GM10266 (cell line): Measurements from ENCODE around the gene HGS.
"Not testable (repeated sequence)": the region's sequence is repeated elsewhere in the genome, so short reads cannot be mapped to it uniquely, and the experiment has no call there.

Experiments used
- DNase-seq: peaks from one replicate; pipeline ENCODE4 v3.0.0; 2012; ENCODE audit errors: extremely low spot score
- TF ChIP-seq, protein P1 (sequence below): IDR thresholded peaks from 2 replicates; pipeline ENCODE4 v1.5.1; 2012; ENCODE audit warnings: mild to moderate bottlenecking, low read depth; ENCODE audit not compliant: control insufficient read depth, insufficient read depth; ENCODE audit errors: missing control alignments

HGS gene

DNA sequence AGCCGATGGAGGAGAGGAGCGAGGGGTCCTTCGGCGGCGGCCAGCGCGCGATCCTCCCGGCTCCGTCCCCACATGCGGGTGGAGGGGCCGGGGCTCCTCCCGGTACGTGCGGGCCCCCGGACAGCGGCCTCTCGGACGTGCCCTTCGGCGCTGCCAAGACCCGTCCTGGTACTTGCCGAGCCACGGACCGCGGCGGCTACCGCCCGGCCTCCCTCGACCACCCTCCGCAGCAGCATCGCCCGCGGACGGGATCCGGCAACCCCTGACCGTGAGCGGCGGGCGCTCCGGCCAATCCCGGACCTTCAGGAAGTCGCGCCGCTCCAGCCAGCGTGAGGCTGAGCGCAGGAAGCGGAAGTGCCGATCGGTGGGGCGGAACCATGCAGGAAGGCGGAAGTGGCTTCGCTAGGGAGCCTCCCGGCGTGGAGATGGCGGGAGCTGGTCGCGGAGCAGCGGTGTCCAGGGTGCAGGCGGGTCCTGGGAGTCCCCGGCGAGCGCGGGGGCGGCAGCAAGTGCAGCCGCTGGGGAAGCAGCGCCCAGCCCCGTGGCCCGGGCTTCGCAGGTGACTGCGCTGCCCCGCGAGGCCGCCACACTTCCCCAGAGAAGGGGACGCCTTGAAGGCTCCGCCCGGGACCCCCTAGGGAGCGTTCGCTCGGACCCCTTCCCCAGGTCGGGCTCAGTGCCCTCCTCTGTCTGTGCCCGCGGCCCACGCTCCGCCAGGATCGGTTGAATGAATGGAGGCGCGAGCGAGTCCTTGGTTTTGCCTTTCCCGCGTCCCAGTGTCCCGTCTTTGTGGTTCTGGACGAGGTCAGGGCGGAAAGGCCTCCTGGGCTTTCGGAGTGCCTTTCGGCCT lies 17.2 kb upstream of the HGS start, which contains the start of the genes CCDC137 and OXLD1:
Gene CCDC137 (plus strand): TSS at position 396 of the 850 bp plus-strand sequence. CDS start 30 bp downstream, at position 426.
Gene OXLD1 (minus strand): TSS at position 264 of the 850 bp plus-strand sequence. CDS start 28 bp downstream, at position 236.
- DNase-seq: peak; percentile 98
- TF ChIP-seq, protein P1, sequence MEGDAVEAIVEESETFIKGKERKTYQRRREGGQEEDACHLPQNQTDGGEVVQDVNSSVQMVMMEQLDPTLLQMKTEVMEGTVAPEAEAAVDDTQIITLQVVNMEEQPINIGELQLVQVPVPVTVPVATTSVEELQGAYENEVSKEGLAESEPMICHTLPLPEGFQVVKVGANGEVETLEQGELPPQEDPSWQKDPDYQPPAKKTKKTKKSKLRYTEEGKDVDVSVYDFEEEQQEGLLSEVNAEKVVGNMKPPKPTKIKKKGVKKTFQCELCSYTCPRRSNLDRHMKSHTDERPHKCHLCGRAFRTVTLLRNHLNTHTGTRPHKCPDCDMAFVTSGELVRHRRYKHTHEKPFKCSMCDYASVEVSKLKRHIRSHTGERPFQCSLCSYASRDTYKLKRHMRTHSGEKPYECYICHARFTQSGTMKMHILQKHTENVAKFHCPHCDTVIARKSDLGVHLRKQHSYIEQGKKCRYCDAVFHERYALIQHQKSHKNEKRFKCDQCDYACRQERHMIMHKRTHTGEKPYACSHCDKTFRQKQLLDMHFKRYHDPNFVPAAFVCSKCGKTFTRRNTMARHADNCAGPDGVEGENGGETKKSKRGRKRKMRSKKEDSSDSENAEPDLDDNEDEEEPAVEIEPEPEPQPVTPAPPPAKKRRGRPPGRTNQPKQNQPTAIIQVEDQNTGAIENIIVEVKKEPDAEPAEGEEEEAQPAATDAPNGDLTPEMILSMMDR: no peak

DNA sequence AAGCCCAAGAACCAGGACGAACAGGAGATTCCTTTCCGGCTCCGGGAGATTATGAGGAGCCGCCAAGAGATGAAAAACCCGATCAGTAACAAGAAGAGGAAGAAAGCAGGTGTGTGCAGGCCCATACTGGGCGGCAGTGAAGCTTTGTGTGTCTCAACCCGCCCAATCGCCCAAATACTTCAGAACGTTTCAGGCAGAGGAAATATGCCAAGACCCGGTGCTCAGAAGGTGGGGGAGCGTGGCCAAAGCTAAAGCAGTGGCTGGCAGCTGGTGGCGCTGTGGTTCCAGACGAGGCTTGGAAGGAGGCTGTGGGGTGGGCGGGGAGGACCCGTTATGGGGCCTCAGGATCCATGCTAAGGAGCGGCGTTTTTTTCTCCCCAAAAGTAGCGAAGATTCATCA lies 16.1 kb upstream of the HGS start:
- no peak for DNase-seq
- TF ChIP-seq, protein P1: no peak

DNA sequence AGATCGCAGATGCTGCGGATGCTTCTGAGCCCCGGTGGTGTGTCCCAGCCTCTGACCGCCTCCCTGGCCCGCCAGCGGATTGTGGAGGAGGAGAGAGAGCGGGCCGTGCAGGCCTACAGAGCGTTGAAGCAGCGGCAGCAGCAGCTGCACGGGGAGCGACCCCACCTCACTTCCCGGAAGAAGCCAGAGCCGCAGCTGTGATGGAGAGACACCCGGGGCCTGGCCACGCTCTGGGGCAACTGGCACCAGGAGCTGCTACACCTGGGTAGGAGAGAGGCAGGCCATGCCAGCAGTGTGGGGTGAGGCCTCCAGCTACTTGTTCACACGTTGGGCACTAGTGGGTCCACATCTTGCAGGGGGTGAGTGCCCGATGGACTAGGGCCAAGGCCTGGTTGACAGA lies 11.3 kb upstream of the HGS start:
- TF ChIP-seq, protein P1: no peak
- no peak for DNase-seq

- TF ChIP-seq, protein P1: no peak
- DNase-seq: no peak
Measured at GRCh38 chr17:81672954-81673353, 10.9 kb upstream of the HGS start.

DNA sequence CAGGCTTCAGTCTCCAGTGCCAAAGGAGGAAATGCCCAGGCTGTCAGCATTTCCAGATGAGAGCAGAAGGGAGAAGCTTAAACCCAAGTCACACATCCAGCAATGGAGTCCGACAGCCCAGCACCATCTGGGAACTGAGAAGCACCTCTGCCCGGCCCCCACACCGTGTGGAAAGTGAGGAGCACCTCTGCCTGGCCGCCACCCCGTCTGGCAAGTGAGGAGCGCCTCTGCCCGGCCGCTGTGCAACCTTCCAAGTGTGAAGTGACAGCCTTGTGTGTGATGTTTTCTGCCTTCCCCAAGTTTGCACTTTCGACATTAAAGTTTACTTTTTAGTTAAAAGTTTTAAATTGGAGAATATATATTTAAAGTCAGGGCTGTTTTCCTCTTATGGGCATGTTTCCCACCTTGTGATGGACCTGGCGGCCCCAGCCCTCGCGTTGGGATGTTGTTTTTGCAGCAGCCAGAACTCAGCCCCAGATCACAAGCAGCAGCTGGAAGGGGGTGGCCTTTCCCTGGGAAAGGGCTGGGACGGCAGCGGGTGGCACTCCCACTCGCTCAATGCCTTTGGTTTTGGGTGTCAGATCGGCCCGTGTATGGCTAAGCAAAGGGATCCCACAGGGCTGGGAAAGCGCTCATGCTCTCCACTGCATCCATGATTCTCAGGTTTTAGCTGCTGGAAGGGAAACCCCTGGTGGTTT lies 10.1 kb upstream of the HGS start:
- DNase-seq: no peak

GRCh38 chr17:81675515-81676221 lies 8.1 kb upstream of the HGS start:
- TF ChIP-seq, protein P1: peak; percentile 49
- not testable (repeated sequence) for DNase-seq

More for the DNA sequence above, 10.1 kb upstream of the HGS start:
- TF ChIP-seq, protein P1: no peak
